Cortex of kidney (tissue), 1 donor: ENCODE measurements around the gene MCOLN2.

ENCODE experiments used
- DNase-seq: peaks from one replicate; lab custom pipeline; 2025; lab: John Stamatoyannopoulos, UW

Gene MCOLN2

DNA sequence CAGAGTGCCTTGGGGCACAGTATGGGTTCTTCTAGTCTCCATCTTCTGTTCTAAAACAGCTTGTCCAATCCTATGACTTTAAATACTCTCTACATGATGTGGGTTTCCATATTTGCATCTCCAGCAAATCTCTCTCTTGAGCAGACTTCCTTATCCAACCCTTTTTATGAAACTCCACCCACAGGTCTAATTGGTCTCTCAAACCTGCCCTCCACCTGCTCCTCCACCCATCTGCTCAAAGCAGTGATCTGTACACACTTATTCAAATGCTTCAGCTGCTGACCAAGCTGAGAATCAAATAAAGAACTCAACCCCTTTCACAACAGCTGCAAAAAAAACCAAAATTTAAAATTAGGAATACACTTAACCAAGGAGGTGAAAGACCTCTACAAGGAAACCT, 11.5 kb downstream of the MCOLN2 start:
- no peak for DNase-seq

DNA sequence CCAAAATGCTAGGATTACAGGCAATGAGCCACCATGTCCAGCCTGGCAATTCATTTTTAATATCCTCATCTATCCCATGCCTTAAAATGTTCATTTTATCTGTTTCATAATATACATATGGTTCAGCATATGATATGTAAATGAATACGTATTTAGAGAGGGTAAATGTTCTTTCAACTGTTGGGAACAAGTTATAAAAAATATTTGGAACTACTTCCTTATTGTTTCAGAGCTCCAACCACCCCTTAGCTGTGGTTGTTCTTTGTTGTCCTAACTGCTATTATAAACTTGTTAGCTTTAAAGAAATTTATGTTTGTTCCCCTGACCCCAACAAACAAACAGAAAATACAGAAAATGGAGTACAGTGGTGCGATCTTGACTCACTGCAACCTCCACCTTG, 14.5 kb downstream of the MCOLN2 start:
- no peak for DNase-seq

DNA sequence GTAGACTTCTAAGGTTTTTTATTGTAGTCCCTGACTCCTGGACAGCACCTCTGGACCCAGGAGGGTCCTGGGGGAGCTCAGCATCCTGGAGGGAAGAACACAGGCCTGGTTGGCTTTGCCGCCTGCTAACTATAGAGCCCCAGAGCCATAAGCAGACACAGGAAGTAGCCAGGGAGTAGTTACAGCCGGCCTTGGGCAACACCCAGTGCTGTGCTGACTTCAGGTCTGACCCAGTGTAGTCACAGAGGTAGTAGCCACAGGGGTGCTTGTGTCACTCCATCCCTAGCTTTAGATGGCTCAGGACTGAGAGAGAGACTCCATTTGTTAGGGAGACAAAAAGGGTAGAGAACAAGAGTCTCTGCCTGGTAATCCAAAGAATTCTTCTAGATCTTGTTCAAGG, 21.9 kb downstream of the MCOLN2 start:
- no peak for DNase-seq

DNA sequence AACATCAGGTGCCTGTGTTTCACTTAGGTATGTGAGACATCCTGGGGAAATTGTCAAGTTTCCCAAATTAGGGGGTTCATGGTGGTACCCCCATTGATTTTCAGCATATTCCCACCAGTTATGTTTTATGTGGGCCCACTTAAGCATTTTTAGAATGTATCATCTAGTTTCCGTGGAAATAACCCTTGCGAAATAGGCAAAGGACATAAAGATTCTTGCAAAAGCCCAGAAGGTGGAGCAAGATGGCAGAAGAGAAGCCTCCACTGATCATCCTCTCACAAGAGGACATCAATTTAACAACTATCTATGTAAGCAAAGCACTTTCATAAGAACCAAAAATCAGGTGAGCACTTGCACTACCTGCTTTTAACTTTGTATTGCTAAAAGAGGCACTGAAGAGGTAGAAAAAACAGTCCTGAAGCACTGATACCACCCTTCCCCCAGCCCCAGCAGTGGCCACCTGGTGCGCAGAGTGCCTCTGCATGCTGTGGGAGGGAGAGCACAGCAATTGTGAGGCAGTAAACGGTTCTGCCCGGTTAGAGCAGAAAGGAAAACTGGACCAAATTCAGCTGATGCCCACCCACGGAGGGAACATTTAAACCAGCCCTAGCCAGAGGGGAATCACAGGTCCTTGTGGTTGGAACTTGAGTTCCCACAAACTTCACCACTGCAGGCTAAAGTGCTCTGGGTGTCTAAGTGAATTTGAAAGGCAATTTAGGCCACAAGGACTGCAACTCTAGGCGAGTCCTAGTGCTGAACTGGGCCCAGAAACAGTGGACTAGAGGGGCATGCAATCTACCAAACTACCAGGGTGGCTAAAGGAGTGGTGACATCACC, 23.2 kb downstream of the MCOLN2 start:
- DNase-seq, result no peak

DNA sequence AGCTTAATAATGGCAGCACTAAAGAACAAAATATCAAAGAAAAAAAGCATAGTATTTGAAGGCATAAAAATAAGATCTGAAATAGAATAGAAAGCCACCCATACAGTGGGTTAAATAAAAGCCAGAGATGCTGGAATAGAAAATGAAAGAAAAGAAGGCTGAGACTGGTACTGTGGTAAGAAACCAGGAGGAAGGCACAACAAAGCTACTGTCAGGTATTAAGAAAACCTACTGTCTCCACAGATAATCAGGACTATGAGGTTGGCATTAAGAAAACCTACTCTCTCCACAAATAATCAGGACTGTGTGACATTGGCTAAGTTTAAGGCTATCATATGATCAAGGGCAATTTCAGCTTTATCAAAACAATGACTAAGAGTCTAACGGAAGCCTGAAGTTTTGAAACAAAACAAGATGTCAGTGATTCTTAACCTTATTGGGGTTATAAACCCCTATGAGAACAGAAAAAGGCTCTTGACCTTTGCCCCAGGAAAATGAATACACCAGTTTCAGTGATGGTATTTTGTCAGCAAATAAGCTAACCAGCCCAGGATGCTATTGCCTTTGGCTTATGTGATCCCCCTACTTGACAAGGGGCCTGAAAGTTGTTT, 24.4 kb downstream of the MCOLN2 start:
- no peak for DNase-seq

DNA sequence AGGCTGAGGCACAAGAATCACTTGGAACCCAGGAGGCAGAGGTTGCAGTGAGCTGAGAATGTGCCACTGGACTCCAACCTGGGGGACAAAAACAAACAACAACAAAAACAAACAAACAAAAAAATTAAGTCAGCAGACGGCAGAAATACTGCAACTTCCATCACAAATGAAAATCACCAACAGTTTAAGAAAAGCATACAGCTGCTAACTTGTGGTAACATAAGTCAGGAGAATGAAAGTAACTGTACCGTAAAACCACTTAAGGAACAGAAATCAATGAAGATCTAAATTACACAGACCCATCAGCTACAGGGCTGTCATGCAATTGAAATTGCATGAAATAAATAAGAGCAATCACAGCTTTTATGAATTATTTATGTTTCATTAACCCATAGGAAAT, 25.0 kb downstream of the MCOLN2 start:
- no peak for DNase-seq

DNA sequence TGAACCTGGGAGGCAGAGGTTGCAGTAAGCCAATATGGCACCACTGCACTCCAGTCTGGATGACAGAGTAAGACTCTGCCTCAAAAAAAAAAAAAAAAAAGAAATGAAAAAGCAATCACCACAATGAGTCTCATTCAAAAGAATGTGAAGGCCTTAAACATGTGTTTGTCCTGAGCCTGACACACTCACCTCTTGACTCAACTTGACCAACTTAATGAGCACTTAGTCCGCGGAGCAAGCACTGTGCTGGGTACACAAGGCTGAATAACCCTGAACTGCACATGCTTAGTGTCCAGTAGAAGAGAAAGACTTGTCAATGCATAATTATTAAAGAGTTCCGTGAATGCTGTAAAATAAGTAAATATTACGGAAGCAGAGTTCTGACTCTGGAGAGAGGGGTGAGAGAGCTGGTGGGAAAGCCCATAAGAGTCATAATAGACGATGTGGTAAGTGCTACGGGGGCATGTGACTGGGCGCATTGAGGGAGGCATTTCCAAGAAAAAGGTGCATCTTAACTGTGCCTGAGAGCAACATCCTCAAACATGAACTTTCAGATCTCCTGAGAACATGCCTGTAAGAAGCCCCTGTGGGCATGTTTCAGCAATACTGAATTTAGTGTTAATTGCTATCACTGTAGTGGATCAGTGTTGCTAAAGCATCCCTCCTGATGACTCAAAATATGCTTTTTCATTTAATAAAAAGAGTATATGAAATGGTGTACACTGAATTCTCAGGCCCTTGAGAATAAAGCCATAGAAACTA, 27.2 kb downstream of the MCOLN2 start:
- no peak for DNase-seq

DNA sequence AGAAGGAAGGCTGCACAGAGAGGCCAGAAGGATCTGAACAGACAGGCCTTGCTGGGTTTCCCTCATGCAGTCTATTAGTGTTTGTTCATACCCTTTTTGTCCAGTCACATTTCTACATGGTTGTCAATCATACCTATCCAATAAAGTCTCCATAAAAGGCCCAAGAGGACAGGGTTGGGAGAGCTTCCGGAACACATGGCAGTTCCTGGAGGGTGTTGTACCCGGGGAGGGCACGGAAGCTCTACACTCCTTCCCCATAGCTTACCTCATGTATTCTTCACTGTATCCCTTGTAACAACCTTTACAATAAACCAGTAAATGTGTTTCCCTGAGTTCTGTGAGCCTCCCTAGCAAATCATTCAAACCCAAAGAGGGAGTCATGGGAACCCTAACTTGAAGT, 28.0 kb downstream of the MCOLN2 start:
- DNase-seq, result no peak

DNA sequence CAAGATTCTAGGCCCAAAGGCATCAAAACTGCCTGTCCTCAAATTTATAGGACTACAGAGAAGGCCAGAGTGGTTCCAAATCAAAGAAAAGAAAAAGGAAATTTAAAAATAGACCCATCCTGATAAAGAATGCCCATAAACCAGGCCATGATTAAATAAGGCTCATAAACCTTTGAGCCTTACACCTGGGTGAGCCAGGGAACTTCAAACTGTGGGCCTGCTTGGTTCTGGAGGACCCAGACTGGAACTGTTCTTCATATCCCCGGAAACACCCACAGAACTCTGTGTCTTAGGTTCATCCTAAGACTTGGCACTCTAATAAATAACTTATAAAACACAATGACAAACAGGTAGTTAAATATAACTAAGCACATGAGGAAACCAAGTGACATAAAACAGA, 28.8 kb downstream of the MCOLN2 start:
- DNase-seq, result no peak

DNA sequence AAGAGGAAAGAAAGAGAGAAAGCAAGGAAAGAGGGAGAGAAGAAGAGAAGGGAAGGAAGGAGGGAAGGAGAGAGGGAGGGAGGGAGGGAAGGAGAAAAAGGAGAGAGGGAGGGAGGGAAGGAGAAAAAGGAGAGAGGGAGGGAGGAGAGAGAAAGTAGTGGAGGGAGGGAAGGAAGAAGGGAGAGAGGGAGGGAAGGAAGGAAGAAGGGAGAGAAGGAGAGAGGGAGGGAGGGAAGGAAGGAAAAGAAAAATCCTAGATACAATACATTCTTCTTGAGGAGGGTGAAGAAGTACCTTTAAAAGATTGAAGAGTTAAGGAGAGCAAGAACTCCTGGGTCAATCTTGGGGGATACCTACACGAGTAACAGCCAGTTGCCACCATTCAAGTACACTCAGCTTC, 29.2 kb downstream of the MCOLN2 start:
- DNase-seq, result no peak

DNA sequence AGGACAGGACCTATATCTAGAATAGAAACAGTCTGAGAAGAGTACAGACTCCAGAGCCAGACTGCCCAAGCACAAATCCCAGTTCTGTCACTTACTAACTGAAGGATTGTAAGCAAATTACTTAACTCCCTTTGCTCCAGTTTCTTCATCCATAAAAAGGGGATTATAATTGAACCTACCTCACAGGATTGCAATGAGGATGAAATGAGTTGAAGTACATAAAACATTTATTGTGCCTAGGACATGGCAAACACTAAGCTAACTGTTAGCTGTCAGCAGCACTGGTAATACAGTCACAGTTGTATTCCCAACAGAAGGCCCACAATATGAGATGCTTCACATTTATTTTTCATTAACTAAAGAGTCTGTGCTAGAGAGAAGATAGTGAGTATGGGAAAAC, 33.9 kb downstream of the MCOLN2 start:
- DNase-seq, result no peak

DNA sequence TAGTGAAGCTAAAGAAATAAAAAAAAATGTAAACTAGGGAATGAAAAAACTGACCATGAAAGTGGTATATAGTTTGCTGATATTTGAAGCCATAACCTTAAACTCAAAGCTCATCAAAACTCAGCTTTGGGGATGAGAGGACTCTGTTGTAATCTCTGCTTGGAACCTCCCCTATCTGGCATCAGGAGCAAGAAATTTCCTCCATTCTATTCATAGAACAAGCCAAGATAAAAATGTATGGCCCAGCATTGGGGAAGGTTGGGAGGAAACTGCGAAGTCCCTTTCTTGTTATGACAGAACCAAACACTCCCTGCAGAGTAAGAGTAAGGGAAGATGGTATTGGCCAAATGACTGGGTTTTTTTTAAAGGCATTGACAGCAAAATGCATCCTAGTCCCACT, 35.6 kb downstream of the MCOLN2 start:
- DNase-seq, result no peak

DNA sequence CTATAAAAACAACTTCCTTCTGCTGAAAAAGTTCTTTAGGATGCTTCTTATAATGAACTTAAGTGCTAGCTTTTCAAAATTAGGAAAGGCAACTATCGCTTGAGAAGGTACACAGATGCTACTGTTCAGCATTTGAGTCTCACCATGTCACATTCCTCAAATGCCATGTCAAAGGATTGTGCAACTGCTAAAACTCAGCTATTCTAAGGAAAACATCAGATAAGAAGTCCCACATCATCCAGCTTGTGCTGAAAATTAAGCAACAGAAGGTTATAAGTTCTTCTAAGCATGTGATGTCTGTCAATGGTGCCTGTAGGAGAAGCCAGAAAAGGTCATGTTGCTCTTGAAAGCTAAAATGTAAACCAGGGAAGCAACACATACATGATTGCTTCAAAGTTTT, 36.5 kb downstream of the MCOLN2 start:
- DNase-seq, result no peak

DNA sequence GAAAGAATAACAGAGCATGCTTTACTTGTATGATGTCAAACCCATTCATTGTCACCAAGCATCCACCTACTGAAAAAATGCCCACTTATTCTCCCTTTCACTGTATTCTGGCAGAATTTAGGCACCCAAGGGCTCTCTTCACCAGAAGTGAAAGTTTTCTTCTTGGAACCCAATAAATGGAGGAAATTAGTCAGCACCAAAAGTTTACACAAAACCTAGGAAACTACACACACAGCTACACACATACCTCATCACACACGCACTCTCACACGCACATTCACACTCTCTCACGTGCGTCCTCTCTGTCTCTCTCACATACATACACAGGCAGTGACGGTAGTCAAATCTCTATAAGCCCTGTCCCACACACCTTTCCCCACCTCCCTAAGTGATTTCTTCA, 37.6 kb downstream of the MCOLN2 start:
- DNase-seq, result no peak

DNA sequence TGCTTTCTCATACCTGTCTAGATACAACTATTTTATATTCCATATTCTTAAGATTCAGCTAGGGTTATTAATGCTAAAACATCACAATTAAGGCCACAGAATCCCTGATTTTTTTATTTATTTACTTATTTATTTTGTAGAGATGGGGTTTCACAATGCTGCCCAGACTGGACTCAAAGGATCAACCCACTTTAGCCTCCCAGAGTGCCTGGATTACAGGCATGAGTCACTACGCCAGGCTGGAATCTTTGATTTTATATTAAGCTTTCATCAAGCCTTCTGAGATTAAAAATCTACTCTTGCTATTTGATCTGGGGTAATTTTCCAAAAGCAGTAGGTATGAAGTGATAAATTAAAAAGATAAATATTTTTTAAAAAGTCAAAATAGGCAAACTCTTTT, 38.9 kb downstream of the MCOLN2 start:
- DNase-seq, result no peak

DNA sequence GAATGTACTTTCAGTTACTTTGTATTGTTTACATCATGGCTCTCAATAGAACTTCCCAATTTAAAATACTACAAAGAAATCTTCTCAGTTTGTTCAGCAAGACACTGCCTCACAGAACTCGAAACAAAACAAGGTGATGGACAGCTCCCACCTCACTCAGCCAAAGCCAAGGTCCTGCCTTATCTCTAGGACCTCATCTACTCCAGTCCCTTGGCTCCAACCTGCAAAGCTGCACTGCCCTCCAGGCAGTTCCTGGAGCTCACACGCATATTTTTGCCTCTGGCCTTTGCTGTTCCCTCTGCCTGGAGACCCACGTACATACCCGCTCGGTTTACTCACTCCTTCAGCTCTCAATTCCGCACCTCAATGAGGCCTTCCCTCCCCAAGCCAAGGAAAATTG, 40.3 kb downstream of the MCOLN2 start:
- DNase-seq, result no peak

DNA sequence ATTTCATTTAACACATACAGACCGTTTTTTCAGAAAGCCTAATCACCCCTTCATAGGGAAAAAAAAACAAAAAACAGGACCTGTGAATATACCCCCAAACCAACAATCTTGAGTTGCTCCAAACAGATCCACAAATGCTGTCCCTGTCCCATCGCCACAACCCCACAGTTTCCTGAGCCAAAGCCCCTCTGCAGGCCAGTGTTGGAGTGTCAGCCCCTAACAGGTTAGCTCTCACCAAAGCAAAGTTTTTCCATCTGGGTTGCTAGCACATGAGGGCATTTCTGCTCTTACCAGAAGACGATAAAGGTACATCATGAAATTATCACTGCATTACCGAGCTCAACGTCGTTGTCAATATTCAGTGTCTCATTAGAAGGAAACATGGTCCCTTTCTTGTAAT, 40.8 kb downstream of the MCOLN2 start:
- DNase-seq, result no peak

DNA sequence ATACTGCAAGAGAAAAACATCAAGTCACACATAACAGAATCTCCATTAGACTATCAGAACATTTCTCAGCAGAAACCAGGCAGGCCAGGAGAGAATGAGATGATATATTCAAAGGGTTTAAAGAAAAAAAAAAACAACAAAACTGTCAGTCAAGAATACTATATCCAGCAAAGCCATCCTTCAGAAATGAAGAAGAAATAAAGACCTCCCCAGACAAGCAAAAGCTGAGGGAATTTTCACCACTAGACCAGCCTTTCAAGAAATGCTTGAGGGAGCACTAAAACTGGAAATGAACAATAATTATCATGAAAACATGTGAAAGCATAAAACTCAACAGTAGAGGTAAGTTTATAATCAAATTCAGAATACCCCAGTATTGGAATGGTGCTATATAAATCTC, 47.2 kb downstream of the MCOLN2 start:
- DNase-seq, result no peak

DNA sequence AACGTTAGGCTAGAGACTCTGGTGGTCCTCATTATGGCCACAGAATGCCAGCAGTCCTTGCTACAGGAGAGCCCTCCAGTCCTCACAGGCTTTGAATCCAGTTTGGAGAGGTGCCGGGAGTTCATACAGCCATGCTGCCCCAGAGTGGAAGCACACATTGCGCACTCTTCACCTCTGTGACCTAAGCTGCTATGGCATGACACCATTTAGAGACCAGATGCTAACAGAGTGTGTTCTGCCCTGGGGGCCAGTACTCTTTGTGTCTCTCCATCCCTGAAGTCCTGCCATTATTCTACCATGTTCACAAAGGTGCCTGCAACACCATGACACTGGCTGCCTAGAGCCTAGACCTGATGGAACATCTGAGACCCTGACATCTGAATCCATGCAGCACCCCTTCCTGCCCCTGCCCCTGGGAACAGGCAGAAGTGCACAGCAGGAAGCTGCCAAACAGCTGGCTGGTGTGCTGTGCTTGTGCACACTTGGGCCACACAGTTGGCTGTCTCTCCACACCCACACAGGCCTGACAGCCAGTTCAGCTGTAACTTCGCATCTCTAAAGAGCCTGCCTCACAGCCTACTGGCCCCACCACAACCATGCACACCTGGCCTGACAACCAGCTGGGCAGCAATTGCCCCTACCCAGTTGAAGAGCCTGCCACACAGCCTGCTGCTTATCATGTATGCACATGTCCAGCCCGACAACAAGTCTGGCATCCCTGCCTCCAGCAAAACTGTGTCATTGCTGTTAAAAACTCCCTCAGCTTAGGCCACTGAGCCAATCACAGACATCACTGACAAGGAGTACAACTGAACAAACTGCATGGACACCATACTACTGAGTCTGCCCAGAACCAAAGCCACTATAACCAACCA, 49.1 kb downstream of the MCOLN2 start:
- DNase-seq, result no peak

DNA sequence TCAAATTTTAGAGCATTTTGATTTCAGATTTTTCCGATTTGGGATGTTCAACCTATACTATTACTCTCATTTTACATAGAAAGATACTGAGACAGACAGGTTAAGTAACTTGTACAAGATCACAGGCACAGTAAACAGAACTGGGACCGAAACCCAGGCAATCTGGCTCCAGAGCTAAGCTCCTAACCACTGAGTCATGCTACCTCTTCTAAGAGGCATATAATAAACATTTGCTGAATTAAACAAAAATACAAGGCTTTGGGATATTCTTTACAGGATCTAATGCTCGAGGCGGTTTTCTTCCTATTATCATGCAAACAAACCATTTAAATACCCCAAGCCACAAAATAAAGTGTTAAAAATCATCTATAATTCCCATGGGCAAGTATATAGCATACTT, 50.3 kb downstream of the MCOLN2 start:
- DNase-seq, result no peak

DNA sequence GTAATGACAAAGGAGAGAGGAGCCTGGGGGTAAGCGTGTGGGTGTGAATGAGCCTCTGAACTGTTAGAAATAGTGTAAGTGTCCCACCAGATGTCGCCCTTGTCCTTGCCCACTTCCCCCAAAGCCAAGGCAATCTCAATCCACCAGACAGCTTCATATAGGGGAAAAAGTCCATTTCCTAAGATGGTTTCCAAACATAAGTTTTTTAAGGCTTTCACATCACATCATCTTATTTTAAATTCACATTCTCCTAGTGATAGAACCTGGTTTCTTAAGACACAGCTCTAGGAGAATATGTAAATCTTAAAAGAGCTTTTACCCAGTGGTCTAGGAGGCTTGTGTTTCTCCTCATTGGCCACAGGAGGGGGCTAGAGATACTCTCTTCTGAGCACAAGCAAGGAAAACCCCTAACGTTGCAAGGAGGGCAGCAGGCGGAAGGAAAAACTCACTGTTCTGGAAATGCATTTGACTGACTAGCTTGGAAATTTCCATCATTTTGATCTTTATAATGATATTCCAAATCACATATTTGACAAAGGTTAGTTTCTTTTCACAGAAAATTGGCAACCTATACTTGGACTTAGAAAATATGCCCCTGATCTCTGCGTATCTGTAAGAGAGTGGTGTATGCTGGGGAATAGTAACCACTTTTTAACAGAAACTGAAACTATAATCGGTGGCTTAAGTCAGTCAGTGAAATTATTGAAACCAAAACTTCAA, 52.0 kb downstream of the MCOLN2 start:
- DNase-seq, result no peak

DNA sequence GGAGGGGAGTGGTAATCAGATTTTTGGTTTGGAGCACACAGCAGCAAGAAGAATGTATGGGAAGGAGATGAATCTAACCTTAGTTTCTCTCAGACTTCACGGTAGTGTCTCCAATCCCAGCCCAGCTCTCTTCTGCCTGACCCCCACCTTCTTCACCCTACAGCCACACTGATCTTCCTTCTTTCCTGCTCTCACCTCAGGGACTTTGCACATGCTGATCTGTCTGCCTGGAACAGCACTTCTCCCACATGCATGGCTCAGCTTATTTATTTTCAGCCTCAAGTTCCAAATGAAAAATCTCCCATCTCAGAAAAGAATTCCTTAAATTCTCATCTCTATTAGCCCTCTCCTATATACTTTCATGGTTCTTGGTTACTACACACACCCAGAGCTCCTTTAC, 55.1 kb downstream of the MCOLN2 start:
- DNase-seq, result no peak
